Measurements from ENCODE around the gene WIPF2.

WIPF2 gene

GRCh38 chr17:40177275-40177874, 41.7 kb upstream of the WIPF2 start, which contains the start of gene RAPGEFL1:
RAPGEFL1 (plus strand) TSS chr17:40177470; CDS start chr17:40177862, 392 bp downstream.
- TF ChIP-seq EZH2 (IDR thresholded peaks at IDR 0.05), result no peak
- no peak for TF ChIP-seq FOXP2 (optimal IDR thresholded peaks at IDR 0.05; ENCODE audit: control extremely low read depth, extremely low read length, insufficient read depth)
- no peak; the same call in 1 of the 2 replicates for TF ChIP-seq POLR2AphosphoS5 (IDR thresholded peaks at IDR 0.05; ENCODE audit: borderline replicate concordance, low read depth, low read length)
- Histone ChIP-seq H3K4me3 (peak within 1 kb of the TSS; percentile 84), H3K27ac (no peak within 1 kb of the TSS; the same call in 1 of the 2 replicates), H3K9me3 (ENCODE audit: low read depth, low read length) (no peaks in the 10 kb centered on the region), H3K9ac (ENCODE audit: insufficient read length) (peak within 1 kb of the TSS; percentile 69), H3K36me3 (ENCODE audit: insufficient read depth, low read length) (peaks cover 21% of the 10 kb centered on the region; the same call in 1 of the 2 replicates)
- DNase-seq (ENCODE audit: low read depth, low spot score), result no peak

DNA sequence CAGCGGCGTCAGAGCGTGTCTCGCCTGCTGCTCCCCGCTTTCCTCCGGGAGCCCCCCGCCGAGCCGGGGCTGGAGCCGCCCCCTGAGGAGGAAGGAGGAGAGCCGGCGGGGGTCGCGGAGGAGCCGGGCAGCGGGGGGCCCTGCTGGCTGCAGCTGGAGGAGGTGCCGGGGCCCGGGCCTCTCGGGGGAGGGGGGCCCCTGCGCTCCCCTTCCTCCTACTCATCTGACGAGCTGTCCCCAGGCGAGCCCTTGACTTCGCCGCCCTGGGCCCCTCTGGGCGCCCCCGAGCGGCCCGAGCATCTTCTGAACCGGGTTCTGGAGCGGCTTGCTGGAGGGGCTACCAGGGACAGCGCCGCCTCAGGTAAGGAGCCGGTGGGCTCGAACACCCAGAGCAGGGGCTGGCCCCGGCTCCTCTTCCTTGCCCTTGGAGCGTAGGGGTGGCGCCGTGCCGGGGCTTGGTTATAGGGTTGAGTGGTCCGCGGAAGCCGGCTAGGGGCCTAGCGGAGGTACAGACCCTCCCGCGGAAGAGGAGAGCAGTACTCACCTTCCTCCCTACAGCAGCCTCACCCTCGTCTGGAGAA, 41.0 kb upstream of the WIPF2 start:
- no peak for TF ChIP-seq EZH2 (IDR thresholded peaks at IDR 0.05)
- no peak for TF ChIP-seq POLR2AphosphoS5 (IDR thresholded peaks at IDR 0.05; ENCODE audit: borderline replicate concordance, low read depth, low read length)
- no peak for TF ChIP-seq FOXP2 (optimal IDR thresholded peaks at IDR 0.05; ENCODE audit: control extremely low read depth, extremely low read length, insufficient read depth)
- no peak for DNase-seq (ENCODE audit: low read depth, low spot score)
- H3K9ac ChIP-seq (ENCODE audit: insufficient read length), result peak overlapping the region; percentile 69
- peak overlapping the region; percentile 84 for H3K4me3 ChIP-seq
- no peaks in the 10 kb centered on the region for H3K9me3 ChIP-seq (ENCODE audit: low read depth, low read length)
- H3K27ac ChIP-seq, result no peak overlapping the region
- peaks cover 14% of the 10 kb centered on the region; the same call in 1 of the 2 replicates for H3K36me3 ChIP-seq (ENCODE audit: insufficient read depth, low read length)

DNA sequence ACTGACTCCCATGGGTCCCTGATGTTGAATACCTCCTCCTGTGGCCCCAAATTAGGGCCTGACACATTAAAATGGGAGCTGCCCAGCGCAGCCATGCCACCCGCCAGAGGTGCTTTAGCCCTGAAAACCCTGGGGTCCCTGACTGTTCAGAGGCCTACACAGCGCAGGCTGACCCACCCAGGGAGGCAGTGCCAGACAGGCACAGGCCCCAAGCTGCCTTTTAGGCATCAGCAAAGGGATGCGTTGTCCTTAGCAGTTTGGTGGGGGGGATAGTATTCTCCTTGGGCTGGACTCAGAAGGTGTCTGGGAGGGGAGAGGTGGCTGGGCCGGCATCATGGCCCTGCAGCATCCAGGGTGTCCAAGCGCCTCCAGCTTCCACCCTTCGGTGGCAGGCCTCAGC, 40.4 kb upstream of the WIPF2 start:
- DNase-seq (ENCODE audit: low read depth, low spot score), result no peak
- H3K27ac ChIP-seq, result no peak overlapping the region
- no peaks in the 10 kb centered on the region for H3K9me3 ChIP-seq (ENCODE audit: low read depth, low read length)
- H3K9ac ChIP-seq (ENCODE audit: insufficient read length), result no peak overlapping the region
- peak overlapping the region; percentile 84; the same call in 1 of the 2 replicates for H3K4me3 ChIP-seq
- H3K36me3 ChIP-seq (ENCODE audit: insufficient read depth, low read length), result peaks cover 10% of the 10 kb centered on the region; the same call in 1 of the 2 replicates
- no peak for TF ChIP-seq POLR2AphosphoS5 (IDR thresholded peaks at IDR 0.05; ENCODE audit: borderline replicate concordance, low read depth, low read length)

GRCh38 chr17:40179923-40180659, 39.0 kb upstream of the WIPF2 start:
- TF ChIP-seq FOXP2 (optimal IDR thresholded peaks at IDR 0.05; ENCODE audit: control extremely low read depth, extremely low read length, insufficient read depth) (no peak), POLR2AphosphoS5 (IDR thresholded peaks at IDR 0.05; ENCODE audit: borderline replicate concordance, low read depth, low read length) (no peak), EZH2 (IDR thresholded peaks at IDR 0.05) (no peak)
- H3K9me3 ChIP-seq (ENCODE audit: low read depth, low read length), result no peaks in the 10 kb centered on the region
- H3K9ac ChIP-seq (ENCODE audit: insufficient read length), result no peak overlapping the region
- peak overlapping the region; percentile 70 for H3K27ac ChIP-seq
- peaks cover 7% of the 10 kb centered on the region; the same call in 1 of the 2 replicates for H3K36me3 ChIP-seq (ENCODE audit: insufficient read depth, low read length)
- H3K4me3 ChIP-seq, result no peak overlapping the region; the same call in 1 of the 2 replicates
- DNase-seq (ENCODE audit: low read depth, low spot score), result no peak

DNA sequence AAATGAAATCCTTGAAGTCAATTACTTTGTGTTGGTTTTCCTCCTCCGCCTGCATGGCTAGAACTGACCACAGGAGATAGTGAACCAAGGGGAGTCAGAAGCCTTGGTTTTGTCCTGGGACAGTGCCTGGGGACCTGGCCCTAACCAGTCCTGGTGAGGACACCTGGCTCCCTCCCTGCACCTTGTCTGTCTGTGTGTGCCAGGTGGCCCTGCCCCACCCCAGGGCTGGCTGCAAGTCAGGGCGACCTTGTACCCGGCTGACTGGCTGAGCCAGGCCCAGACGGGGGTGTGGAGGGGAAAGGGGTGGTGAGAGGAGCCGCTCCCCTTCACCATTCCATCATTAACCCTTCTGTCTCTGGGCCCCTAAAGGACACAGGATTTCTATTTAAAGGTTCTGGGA, 38.4 kb upstream of the WIPF2 start:
- DNase-seq (ENCODE audit: low read depth, low spot score), result no peak
- Histone ChIP-seq H3K36me3 (ENCODE audit: insufficient read depth, low read length) (peaks cover 7% of the 10 kb centered on the region; the same call in 1 of the 2 replicates), H3K27ac (peak overlapping the region; percentile 54; the same call in 1 of the 2 replicates), H3K9ac (ENCODE audit: insufficient read length) (no peak overlapping the region), H3K4me3 (no peak overlapping the region), H3K9me3 (ENCODE audit: low read depth, low read length) (no peaks in the 10 kb centered on the region)
- TF ChIP-seq POLR2AphosphoS5 (IDR thresholded peaks at IDR 0.05; ENCODE audit: borderline replicate concordance, low read depth, low read length) (no peak), FOXP2 (optimal IDR thresholded peaks at IDR 0.05; ENCODE audit: control extremely low read depth, extremely low read length, insufficient read depth) (no peak), EZH2 (IDR thresholded peaks at IDR 0.05) (no peak)

- DNase-seq (ENCODE audit: low read depth, low spot score), result no peak
- H3K9ac ChIP-seq (ENCODE audit: insufficient read length), result no peak overlapping the region
- no peaks in the 10 kb centered on the region for H3K9me3 ChIP-seq (ENCODE audit: low read depth, low read length)
- peaks cover 7% of the 10 kb centered on the region; the same call in 1 of the 2 replicates for H3K36me3 ChIP-seq (ENCODE audit: insufficient read depth, low read length)
- TF ChIP-seq POLR2AphosphoS5 (IDR thresholded peaks at IDR 0.05; ENCODE audit: borderline replicate concordance, low read depth, low read length) (no peak), FOXP2 (optimal IDR thresholded peaks at IDR 0.05; ENCODE audit: control extremely low read depth, extremely low read length, insufficient read depth) (no peak), EZH2 (IDR thresholded peaks at IDR 0.05) (no peak)
- no peak overlapping the region for H3K4me3 ChIP-seq
- no peak overlapping the region for H3K27ac ChIP-seq
Measured at GRCh38 chr17:40181205-40181604, 37.9 kb upstream of the WIPF2 start.

DNA sequence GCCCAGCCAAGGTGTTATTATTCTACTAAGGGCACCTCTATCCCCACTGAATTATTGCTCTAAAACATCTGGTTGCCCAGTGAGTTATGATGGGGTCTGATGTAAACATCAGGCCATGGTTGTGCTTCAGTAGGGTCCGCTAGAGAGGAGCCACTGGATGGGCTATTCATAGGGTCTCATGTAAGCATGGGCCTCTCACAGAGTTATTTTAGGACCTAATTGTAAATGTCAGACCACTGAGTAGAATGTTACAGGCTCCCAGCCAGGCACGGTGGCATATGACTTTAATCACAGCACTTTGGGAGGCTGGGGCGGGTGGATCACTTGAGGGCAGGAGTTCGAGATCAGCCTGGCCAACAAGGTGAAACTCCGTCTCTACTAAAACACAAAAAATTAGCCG, 36.5 kb upstream of the WIPF2 start:
- no peaks in the 10 kb centered on the region for H3K9me3 ChIP-seq (ENCODE audit: low read depth, low read length)
- no peaks in the 10 kb centered on the region for H3K36me3 ChIP-seq (ENCODE audit: insufficient read depth, low read length)
- TF ChIP-seq EZH2 (IDR thresholded peaks at IDR 0.05), result no peak
- TF ChIP-seq FOXP2 (optimal IDR thresholded peaks at IDR 0.05; ENCODE audit: control extremely low read depth, extremely low read length, insufficient read depth), result no peak
- no peak for TF ChIP-seq POLR2AphosphoS5 (IDR thresholded peaks at IDR 0.05; ENCODE audit: borderline replicate concordance, low read depth, low read length)
- no peak overlapping the region for H3K9ac ChIP-seq (ENCODE audit: insufficient read length)
- no peak overlapping the region for H3K4me3 ChIP-seq
- no peak overlapping the region for H3K27ac ChIP-seq
- no peak for DNase-seq (ENCODE audit: low read depth, low spot score)

DNA sequence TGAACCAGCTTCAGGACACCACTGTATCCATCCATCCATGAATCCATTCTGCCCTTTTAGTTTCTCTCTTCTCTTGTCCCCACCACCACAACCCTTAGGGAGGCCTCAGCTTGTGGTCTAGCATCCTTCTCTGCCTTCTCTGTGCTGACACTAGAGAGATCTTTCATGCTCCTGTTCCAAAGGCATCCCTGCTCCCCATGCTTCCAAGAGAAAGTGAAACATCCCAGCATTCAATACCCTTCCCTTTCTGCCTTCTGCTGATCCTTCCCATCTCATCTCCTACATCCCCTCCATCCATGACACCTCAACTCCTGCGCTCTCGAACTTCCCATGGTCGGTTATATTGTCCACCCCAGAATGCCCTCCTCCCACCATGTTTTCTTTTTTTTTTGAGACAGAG, 31.9 kb upstream of the WIPF2 start:
- H3K27ac ChIP-seq, result no peak overlapping the region
- no peaks in the 10 kb centered on the region; the same call in 1 of the 2 replicates for H3K36me3 ChIP-seq (ENCODE audit: insufficient read depth, low read length)
- H3K4me3 ChIP-seq, result no peak overlapping the region
- H3K9ac ChIP-seq (ENCODE audit: insufficient read length), result no peak overlapping the region
- no peaks in the 10 kb centered on the region for H3K9me3 ChIP-seq (ENCODE audit: low read depth, low read length)
- DNase-seq (ENCODE audit: low read depth, low spot score), result no peak
- TF ChIP-seq POLR2AphosphoS5 (IDR thresholded peaks at IDR 0.05; ENCODE audit: borderline replicate concordance, low read depth, low read length), result no peak
- no peak for TF ChIP-seq FOXP2 (optimal IDR thresholded peaks at IDR 0.05; ENCODE audit: control extremely low read depth, extremely low read length, insufficient read depth)
- no peak for TF ChIP-seq EZH2 (IDR thresholded peaks at IDR 0.05)
